HCT116 (cell line): Measurements from ENCODE around the gene SH2D3C. TPM values are rescaled to one million over a fixed set of nuclear protein-coding genes. Genes with fewer than 3 reads are reported as not detected.

Source experiments
- ATAC-seq: fragments of 200-7000 bp; cut with Tn5 transposase; 2 replicates; pipeline ENCODE4 v1.9.1; 2020; ENCODE audit warnings: mild to moderate bottlenecking, moderate library complexity
- BruUV-seq: library from RNA; stranded (reverse); fragments of 400-500 nt; replicated peaks from 2 replicates; lab custom pipeline; 2021; lab: Mats Ljungman, UMichigan
- CTCF ChIA-PET: fragments of 300-600 bp; sonication (Branson Sonifier 250); formaldehyde crosslinking; loops from one replicate; lab custom pipeline; 2021; ENCODE audit warnings: antibody characterized with exemption; lab: Charles Lee
- POLR2A ChIA-PET: fragments of 300-600, 350-600 bp; sonication (Branson Sonifier 250); formaldehyde crosslinking; loops from one replicate; lab custom pipeline; 2021; ENCODE audit warnings: antibody characterized with exemption; lab: Charles Lee
- RAD21 ChIA-PET, 2 experiments: fragments of 300-600 bp; sonication (Branson Sonifier 250); formaldehyde crosslinking; loops; one replicate each; lab custom pipeline; 2023; ENCODE audit warnings: low total read pairs in 2 of 2; ENCODE audit not compliant: uncharacterized antibody in 2 of 2, unreplicated experiment in 2 of 2, low non-redundant PET in 1 of 2; lab: Charles Lee
- DNase-seq: peaks from one replicate; pipeline ENCODE4 v3.0.0-alpha.2; 2010; ENCODE audit warnings: low read depth, low spot score
- H2AFZ ChIP-seq: fragments of 200-600 bp; shearing (Covaris generic), sonication (generic); 2 replicates; pipeline ENCODE4 v1.6.1; 2017; ENCODE audit warnings: low read depth, mixed run types, mixed read lengths, antibody characterized with exemption, low read length; ENCODE audit not compliant: poor library complexity, severe bottlenecking
- H3K27ac ChIP-seq: 2 replicates; pipeline ENCODE4 v1.5.1; 2012; ENCODE audit warnings: low read depth, low read length
- H3K27me3 ChIP-seq: fragments of 200-600 bp; sonication (generic); 2 replicates; pipeline ENCODE4 v1.6.1; 2016; ENCODE audit warnings: mixed run types, low read length, mixed read lengths; ENCODE audit not compliant: insufficient read depth
- H3K36me3 ChIP-seq, 2 experiments: fragments of 200-500 bp in 1 of 2; fragments of 200-600 bp in 1 of 2; sonication (Bioruptor generic) in 1 of 2; sonication (generic) in 1 of 2; 2 replicates each; pipeline versions ENCODE4 v1.5.1 to v1.6.1; 2014 to 2016; ENCODE audit warnings: low read length in 2 of 2, inconsistent platforms in 1 of 2, mixed read lengths in 1 of 2, mixed run types in 1 of 2; ENCODE audit not compliant: insufficient read depth in 2 of 2, control insufficient read depth in 1 of 2
- H3K4me1 ChIP-seq, 2 experiments: fragments of 200-600 bp in 1 of 2; sonication (generic) in 1 of 2; 2 replicates each; pipeline versions ENCODE4 v1.5.1 to v1.6.1; 2012 to 2017; ENCODE audit warnings: low read length in 2 of 2, inconsistent platforms in 1 of 2, mild to moderate bottlenecking in 1 of 2, mixed read lengths in 1 of 2, mixed run types in 1 of 2, moderate library complexity in 1 of 2; ENCODE audit not compliant: insufficient read depth in 2 of 2, control insufficient read depth in 1 of 2
- H3K4me2 ChIP-seq: fragments of 200-600 bp; sonication (generic); 2 replicates; pipeline ENCODE4 v1.6.1; 2017; ENCODE audit warnings: mixed run types, low read length, mixed read lengths
- H3K4me3 ChIP-seq, 2 experiments: fragments of 200-600 bp in 1 of 2; sonication (generic) in 1 of 2; replicated peaks in 1 of 2; 2 replicates each; pipeline ENCODE4 v1.5.1; 2011 to 2016; ENCODE audit warnings: low read length in 2 of 2, control low read depth in 1 of 2, low read depth in 1 of 2, mild to moderate bottlenecking in 1 of 2, mixed read lengths in 1 of 2, mixed run types in 1 of 2
- H3K79me2 ChIP-seq: fragments of 200-600 bp; sonication (generic); 2 replicates; pipeline ENCODE4 v1.6.1; 2017; ENCODE audit warnings: mild to moderate bottlenecking, mixed run types, low read length, moderate library complexity, mixed read lengths; ENCODE audit not compliant: insufficient read depth
- H3K9ac ChIP-seq: fragments of 200-600 bp; sonication (generic); 2 replicates; pipeline ENCODE4 v1.6.1; 2016; ENCODE audit warnings: low read length, mixed read lengths
- H3K9me2 ChIP-seq: fragments of 200-600 bp; sonication (generic), shearing (Covaris generic); 2 replicates; pipeline ENCODE4 v1.6.1; 2017; ENCODE audit warnings: mixed run types, mild to moderate bottlenecking, moderate library complexity; ENCODE audit not compliant: insufficient read depth
- H3K9me3 ChIP-seq, 2 experiments: fragments of 200-500 bp in 1 of 2; fragments of 200-600 bp in 1 of 2; sonication (Bioruptor generic) in 1 of 2; sonication (generic) in 1 of 2; 2 replicates each; pipeline ENCODE4 v1.6.1; 2014 to 2017; ENCODE audit warnings: low read length in 2 of 2, mixed read lengths in 2 of 2, inconsistent platforms in 1 of 2, low read depth in 1 of 2, mild to moderate bottlenecking in 1 of 2, mixed run types in 1 of 2, moderate library complexity in 1 of 2; ENCODE audit not compliant: control insufficient read depth in 1 of 2, insufficient read depth in 1 of 2
- H4K20me1 ChIP-seq: fragments of 200-600 bp; sonication (generic), shearing (Covaris generic); 2 replicates; pipeline ENCODE4 v1.6.1; 2017; ENCODE audit warnings: mixed run types, mild to moderate bottlenecking, moderate library complexity; ENCODE audit not compliant: insufficient read depth
- ATF3 ChIP-seq: IDR thresholded peaks from 2 replicates; pipeline ENCODE4 v1.6.1; 2012
- CBX3 ChIP-seq: IDR thresholded peaks from 2 replicates; pipeline ENCODE4 v1.6.1; 2012; ENCODE audit warnings: low read depth
- CEBPB ChIP-seq: IDR thresholded peaks from 2 replicates; pipeline ENCODE4 v1.6.1; 2012; ENCODE audit warnings: low read depth
- CTCF ChIP-seq, 3 experiments: fragments of 200-600 bp in 1 of 3; sonication (generic) in 1 of 3; IDR thresholded peaks in 2 of 3; conservative IDR thresholded peaks in 1 of 3; 2 replicates each; pipeline ENCODE4 v1.5.1; 2012 to 2017; ENCODE audit warnings: low read depth in 2 of 3, low read length in 2 of 3, antibody characterized with exemption in 1 of 3, borderline replicate concordance in 1 of 3, control low read depth in 1 of 3, mild to moderate bottlenecking in 1 of 3, mixed read lengths in 1 of 3, mixed run types in 1 of 3, moderate library complexity in 1 of 3; ENCODE audit not compliant: insufficient read depth in 1 of 3
- EGR1 ChIP-seq: IDR thresholded peaks from 2 replicates; pipeline ENCODE4 v1.6.1; 2012; ENCODE audit warnings: low read depth
- ELF1 ChIP-seq: IDR thresholded peaks from 2 replicates; pipeline ENCODE4 v1.6.1; 2012; ENCODE audit warnings: low read depth, borderline replicate concordance
- EZH2 ChIP-seq: fragments of 200-600 bp; sonication (generic); IDR thresholded peaks from 2 replicates; pipeline ENCODE4 v1.6.1; 2017; ENCODE audit warnings: antibody characterized with exemption, mixed run types
- EZH2phosphoT487 ChIP-seq: fragments of 200-600 bp; IDR thresholded peaks from 2 replicates; pipeline ENCODE4 v1.6.1; 2018; ENCODE audit warnings: antibody characterized with exemption, borderline replicate concordance
- FOSL1 ChIP-seq: IDR thresholded peaks from 2 replicates; pipeline ENCODE4 v1.6.1; 2012; ENCODE audit warnings: low read depth
- MAX ChIP-seq: IDR thresholded peaks from 2 replicates; pipeline ENCODE4 v1.6.1; 2012
- POLR2AphosphoS5 ChIP-seq: IDR thresholded peaks from 2 replicates; pipeline ENCODE4 v1.6.1; 2011; ENCODE audit warnings: mild to moderate bottlenecking, low read depth, low read length, moderate library complexity
- RAD21 ChIP-seq: IDR thresholded peaks from 2 replicates; pipeline ENCODE4 v1.6.1; 2012; ENCODE audit warnings: low read depth, mild to moderate bottlenecking
- REST ChIP-seq: IDR thresholded peaks from 2 replicates; pipeline ENCODE4 v1.6.1; 2012; ENCODE audit warnings: low read depth
- SIN3A ChIP-seq: IDR thresholded peaks from 2 replicates; pipeline ENCODE4 v1.6.1; 2012; ENCODE audit warnings: low read depth
- SP1 ChIP-seq: IDR thresholded peaks from 2 replicates; pipeline ENCODE4 v1.6.1; 2012; ENCODE audit warnings: low read depth
- SRF ChIP-seq: IDR thresholded peaks from 2 replicates; pipeline ENCODE4 v1.6.1; 2012; ENCODE audit warnings: low read depth
- YY1 ChIP-seq: IDR thresholded peaks from 2 replicates; pipeline ENCODE4 v1.6.1; 2011; ENCODE audit warnings: low read length, low read depth, moderate library complexity, mild to moderate bottlenecking; ENCODE audit not compliant: insufficient replicate concordance; ENCODE audit errors: extremely low read depth
- ZBTB33 ChIP-seq: IDR thresholded peaks from 2 replicates; pipeline ENCODE4 v1.6.1; 2011; ENCODE audit warnings: mild to moderate bottlenecking, low read length, moderate library complexity; ENCODE audit not compliant: insufficient replicate concordance; ENCODE audit errors: extremely low read depth
- ZFX ChIP-seq: fragments of 450-650 bp; IDR thresholded peaks from 2 replicates; pipeline ENCODE4 v1.6.1; 2017
- ZNF274 ChIP-seq: fragments of 200-500 bp; sonication (Bioruptor generic); IDR thresholded peaks from 2 replicates; pipeline ENCODE4 v1.6.1; 2014; ENCODE audit warnings: mild to moderate bottlenecking, low read depth, low read length, inconsistent platforms
- intact Hi-C: fragments of 100-400 bp; cut with micrococcal nuclease; formaldehyde crosslinking; loops from 2 replicates; pipeline ENCODE4 v1.10.0; 2022
- total RNA-seq: library from RNA; stranded (reverse); gene quantifications from one replicate; pipeline ENCODE4 v1.2.1, GENCODE V29; 2021; ENCODE audit not compliant: unreplicated experiment

Gene SH2D3C
- total RNA-seq, 1 experiment from 2014 or later, result 1.3 TPM

- TF ChIP-seq MAX (no peak), ZBTB33 (no peak), ATF3 (no peak), ELF1 (no peak), EZH2 (no peak), YY1 (no peak), FOSL1 (no peak), ZNF274 (no peak), EGR1 (no peak), CTCF (IDR thresholded peaks at IDR 0.05 in 2 of 3, conservative IDR thresholded peaks at IDR 0.05 in 1 of 3; ENCODE audit: borderline replicate concordance in 1 of 3, insufficient read depth in 1 of 3, low read depth in 2 of 3, low read length in 2 of 3) (no peak), EZH2phosphoT487 (no peak), RAD21 (no peak), SIN3A (no peak), POLR2AphosphoS5 (no peak), CEBPB (no peak), SP1 (no peak), SRF (no peak), REST (no peak), CBX3 (no peak), ZFX (no peak)
- no peaks in the 10 kb centered on the region for H3K9me2 ChIP-seq
- ATAC-seq, result no peak
- POLR2A ChIA-PET, result no interaction called here
- CTCF ChIA-PET, result no interaction called here
- H3K27ac ChIP-seq, result no peak overlapping the region
- peaks cover 0 to 4% of the 10 kb centered on the region in 2 experiments; a peak in 1 of 4 replicates for H3K36me3 ChIP-seq
- intact Hi-C loops, result no loop called here
- H4K20me1 ChIP-seq, result no peaks in the 10 kb centered on the region
- DNase-seq, result no peak
- no peak overlapping the region for H3K4me3 ChIP-seq
- RAD21 ChIA-PET, result no interaction called here
- no peak overlapping the region for H3K4me2 ChIP-seq
- H3K4me1 ChIP-seq, result peaks cover 12 to 24% of the 10 kb centered on the region in 2 experiments
- H3K27me3 ChIP-seq, result no peaks in the 10 kb centered on the region
- H3K9ac ChIP-seq, result no peak overlapping the region
- H2AFZ ChIP-seq, result no peak overlapping the region
- no peaks in the 10 kb centered on the region for H3K9me3 ChIP-seq
- H3K79me2 ChIP-seq, result peaks cover 13% of the 10 kb centered on the region
- no TSS peak for BruUV-seq
Observed at GRCh38 chr9:127710204-127710783, 68.2 kb downstream of the SH2D3C start.
